ENCODE results near the gene STAG1.
"Not testable (repeated sequence)": the region's sequence is repeated elsewhere in the genome, so short reads cannot be mapped to it uniquely, and the experiment has no call there.

STAG1 gene

DNA sequence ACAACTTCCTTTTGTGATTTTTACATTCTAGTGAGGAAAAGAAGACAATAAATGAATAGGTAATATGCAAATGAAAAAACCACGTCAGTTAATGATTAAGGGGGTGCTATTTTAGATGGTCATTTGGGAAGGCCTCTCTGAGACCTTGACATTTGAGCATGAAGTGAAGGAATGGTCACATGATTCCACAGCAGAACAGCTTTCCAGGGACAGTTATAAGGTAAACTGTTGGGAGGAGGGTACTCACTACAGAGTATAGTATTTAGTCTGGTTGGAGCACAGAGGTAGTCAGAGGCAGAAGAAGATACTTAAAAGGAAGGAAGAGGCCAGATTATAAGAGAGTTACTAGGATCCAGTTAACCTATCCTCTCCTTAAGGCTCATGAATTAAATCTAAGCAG, 246.5 kb downstream of the STAG1 start:
- DNase-seq (ENCODE audit: low read depth), result no peak

GRCh38 chr3:136503056-136503455, 249.1 kb downstream of the STAG1 start:
- no peak for DNase-seq (ENCODE audit: low read depth)

- DNase-seq (ENCODE audit: low read depth), result no peak
These were observed 253.2 kb downstream of the STAG1 start for GRCh38 chr3:136498919-136499447.

GRCh38 chr3:136495213-136495612, 257.0 kb downstream of the STAG1 start:
- no peak for DNase-seq (ENCODE audit: low read depth)

- no peak for DNase-seq (ENCODE audit: low read depth)
These were observed 261.4 kb downstream of the STAG1 start for GRCh38 chr3:136490646-136491405.

DNA sequence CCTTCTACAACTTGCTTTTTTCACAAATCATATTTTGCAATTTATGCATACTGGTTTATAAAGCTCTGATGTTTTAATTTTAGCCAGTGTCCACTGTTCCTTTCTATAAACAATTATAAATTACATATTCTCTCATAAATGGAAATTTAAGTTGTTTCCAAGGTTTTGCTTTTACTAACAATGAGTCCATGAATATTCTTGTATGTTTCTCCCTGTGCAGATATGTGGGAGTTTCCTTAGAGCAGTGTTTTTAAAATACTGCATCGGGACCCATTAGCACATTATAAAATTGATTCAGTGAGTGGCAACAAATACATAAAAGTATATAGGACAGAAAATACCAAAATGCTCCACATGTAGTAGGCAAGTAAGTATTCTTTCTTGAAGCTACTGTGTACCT, 266.4 kb downstream of the STAG1 start:
- DNase-seq (ENCODE audit: low read depth), result no peak

- no peak for DNase-seq (ENCODE audit: low read depth)
These were observed 275.9 kb downstream of the STAG1 start for GRCh38 chr3:136476280-136476679.

DNA sequence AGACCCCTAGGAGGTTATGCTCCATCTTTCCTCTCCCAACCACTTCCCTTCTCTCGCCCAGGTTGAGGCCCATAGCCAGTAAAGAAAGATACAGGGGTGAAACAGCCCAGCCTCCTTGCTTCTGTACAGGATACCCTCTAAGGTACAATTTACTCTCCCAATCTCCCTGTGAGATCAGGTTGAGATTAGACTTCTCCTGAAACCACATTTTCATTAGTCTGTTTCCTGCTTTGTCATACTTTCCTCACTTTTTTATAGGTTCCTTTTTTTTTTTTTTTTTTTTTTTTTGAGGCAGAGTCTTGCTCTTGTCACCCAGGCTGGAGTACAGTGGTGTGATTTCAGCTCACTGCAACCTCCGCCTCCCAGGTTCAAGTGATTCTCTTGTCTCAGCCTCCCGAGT, 277.3 kb downstream of the STAG1 start:
- not testable (repeated sequence) for DNase-seq (ENCODE audit: low read depth)

DNA sequence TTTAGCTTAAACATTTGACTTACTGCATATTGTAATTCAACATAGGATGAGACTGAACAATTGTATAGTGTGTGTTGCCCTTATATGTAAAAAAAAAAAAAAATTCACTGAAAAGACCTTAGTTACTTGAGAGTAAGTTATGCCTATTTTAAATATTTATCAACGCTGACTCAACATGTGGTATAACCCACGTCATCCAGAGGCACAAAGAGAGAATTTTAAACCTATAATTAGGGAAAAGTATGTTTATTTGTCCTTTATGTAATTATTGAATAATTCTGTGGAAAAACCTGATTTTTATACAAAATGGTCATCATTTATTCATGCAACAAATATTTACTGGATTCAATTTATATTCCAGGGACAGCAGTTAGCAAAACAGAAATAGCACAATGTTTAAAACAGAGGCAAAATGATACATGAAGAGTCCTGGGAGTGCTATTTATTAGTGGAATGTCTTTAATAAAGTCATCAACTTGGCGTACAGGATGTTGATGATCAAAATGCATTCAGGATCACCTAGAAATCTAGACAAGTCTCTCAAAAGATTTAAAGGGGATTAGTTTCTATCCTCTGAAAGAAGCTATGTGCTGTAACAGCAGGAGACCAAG, 278.4 kb downstream of the STAG1 start:
- peak; percentile 41 for DNase-seq (ENCODE audit: low read depth)

DNA sequence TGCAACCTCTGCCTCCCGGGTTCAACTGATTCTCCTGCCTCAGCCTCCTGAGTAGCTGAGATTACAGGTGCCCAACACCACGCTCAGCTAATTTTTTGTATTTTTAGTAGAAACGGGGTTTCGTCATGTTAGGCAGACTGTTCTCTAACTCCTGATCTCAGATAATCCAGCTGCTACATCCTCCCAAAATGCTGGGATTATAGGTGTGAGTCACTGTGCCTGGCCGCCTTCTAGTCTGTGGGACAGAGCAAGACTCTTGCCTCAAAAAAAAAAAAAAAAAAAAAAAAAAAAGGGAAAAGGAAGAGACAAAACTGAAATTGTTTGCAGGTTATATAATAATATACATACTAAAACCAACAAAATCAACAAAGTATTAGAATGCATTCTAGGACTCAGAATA, 286.9 kb downstream of the STAG1 start:
- DNase-seq (ENCODE audit: low read depth), result peak; percentile 57

DNA sequence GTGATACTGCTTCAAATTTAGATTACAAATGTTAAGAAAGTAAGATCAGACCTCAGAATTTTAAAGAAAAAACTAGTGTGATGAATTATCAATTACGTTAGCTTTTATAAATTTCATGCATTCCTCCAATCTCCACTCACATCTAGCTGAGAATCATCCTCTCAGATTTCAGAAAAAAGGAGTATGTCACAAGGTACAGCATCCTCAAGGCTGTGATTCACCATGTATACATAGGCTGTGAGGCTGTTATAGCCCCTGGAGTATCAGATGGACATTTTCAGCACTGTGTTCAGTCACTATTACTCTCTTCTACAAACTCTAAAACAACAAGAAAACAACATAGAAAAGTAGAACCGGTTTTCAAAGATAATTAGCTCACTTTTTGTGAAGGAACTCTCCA, 287.7 kb downstream of the STAG1 start:
- DNase-seq (ENCODE audit: low read depth), result peak; percentile 50

DNA sequence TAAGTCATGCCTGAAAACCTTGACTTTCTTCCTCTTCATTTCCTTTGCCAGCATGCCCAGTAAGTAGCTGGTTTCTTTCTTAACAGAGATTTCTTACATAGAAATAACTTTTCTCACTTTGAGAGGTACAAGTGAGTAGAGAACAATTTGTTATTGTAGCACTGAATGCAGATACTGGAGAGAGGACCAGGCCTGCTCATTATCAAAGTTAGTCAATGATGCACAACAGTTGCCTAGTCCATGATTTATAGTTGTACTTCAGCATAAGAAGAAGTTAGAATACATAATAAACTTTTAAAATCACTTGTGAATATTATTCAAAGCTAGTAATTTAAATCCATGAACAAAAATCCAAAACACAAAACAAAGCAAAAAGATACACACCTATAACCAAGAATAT, 289.0 kb downstream of the STAG1 start:
- DNase-seq (ENCODE audit: low read depth), result peak; percentile 38

DNA sequence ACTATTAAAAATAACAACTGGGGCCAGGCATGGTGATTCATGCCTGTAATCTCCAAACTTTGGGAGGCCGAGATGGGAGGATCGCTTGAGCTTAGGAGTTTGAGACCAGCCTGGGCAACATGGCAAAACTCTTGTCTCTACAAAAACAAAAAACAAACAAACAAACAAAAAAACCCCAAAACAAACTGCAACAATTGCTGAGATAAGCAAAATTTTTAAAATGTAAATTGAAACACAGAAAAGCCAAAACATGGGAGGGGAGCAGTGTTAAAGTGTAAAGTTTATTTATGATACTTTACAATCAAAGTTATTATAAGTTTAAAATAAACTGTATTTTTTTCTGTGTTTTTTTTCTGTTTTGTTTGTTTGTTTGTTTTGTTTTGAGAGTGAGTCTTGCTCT, 294.4 kb downstream of the STAG1 start:
- no peak for DNase-seq (ENCODE audit: low read depth)

- DNase-seq (ENCODE audit: low read depth), result no peak
These were observed 296.0 kb downstream of the STAG1 start for GRCh38 chr3:136456196-136456595.

DNA sequence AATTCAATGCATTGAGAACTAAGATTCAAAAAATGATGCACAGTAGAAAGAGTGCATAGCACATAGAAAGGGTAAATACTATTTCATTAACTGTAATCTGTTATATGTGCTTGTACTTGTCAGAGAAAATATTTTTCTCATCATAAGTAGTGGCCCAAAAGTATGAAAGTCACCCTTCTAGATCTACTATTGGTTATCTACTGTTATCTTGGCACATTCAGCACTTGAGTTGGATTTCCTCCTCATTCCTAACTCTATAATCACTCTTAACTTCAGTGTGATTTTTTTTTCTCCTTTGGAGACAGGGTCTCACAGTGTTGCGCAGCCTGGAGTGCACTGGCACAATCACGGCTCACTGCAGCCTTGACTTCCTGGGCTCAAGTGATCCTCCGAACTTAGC, 307.6 kb downstream of the STAG1 start:
- DNase-seq (ENCODE audit: low read depth), result peak; percentile 33

- DNase-seq (ENCODE audit: low read depth), result no peak
These were observed 315.1 kb downstream of the STAG1 start for GRCh38 chr3:136437043-136437442.

GRCh38 chr3:136434429-136434828, 317.7 kb downstream of the STAG1 start:
- no peak for DNase-seq (ENCODE audit: low read depth)

DNA sequence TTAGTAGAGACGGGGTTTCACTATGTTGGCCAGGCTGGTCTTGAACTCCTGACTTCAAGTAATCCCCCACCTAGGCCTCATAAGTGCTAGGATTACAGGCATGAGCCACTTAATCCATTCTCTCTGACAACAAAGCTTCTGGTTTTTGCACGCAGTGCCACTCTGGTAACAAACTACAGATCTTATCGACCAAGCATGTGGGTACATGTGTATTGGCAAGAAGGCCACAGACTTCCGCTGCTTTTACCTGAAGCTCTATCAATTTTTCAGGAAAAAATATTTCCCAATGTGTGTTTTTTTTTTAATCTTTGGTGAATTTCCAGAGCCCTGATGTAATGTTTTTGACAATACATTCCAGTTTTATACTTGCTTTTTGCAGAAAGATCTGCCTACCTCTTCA, 319.5 kb downstream of the STAG1 start:
- no peak for DNase-seq (ENCODE audit: low read depth)

GRCh38 chr3:136428167-136428566, 324.0 kb downstream of the STAG1 start:
- peak; percentile 41 for DNase-seq (ENCODE audit: low read depth)

DNA sequence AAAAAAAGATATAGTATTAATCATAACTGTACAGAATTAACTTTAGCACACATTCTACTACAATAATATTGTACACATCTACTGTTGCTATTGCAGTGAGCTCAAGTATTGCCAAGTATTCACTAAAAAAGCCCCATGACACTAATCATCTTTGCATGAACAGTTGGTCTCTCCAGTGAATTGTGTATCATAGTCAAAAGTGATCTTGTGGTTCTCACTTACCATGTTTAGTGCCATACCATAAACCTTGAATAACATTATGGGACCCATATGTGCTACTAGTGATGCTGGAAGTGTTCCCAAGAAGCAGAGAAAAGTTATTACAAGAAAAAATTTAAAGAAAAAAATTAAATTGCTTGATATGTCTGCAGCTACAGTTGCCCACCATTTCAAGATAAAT, 324.9 kb downstream of the STAG1 start:
- DNase-seq (ENCODE audit: low read depth), result no peak

GRCh38 chr3:136414476-136414875, 337.7 kb downstream of the STAG1 start:
- DNase-seq (ENCODE audit: low read depth), result peak; percentile 58

GRCh38 chr3:136412307-136412706, 339.9 kb downstream of the STAG1 start:
- no peak for DNase-seq (ENCODE audit: low read depth)

GRCh38 chr3:136409549-136409948, 342.6 kb downstream of the STAG1 start:
- no peak for DNase-seq (ENCODE audit: low read depth)

DNA sequence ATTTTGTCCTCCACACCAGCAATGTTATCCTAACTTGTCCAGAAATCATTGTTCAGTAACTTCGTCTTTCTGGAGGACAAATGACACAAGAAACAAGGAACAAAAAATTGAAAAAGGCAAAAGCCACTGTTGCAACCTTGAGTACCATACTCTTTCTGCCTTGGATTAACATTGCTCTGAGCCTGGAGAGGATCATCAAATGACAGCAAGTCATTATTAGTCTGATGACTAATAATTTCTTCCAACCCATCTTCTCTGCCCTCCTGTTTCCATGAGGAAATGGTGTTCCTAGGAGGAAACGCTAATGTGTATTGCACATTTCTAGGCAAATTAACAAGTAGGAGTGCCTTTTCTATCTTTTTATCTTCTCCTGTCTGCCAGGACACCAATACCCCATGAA, 348.1 kb downstream of the STAG1 start:
- DNase-seq (ENCODE audit: low read depth), result peak; percentile 67

All from amniotic epithelial cell (primary cell).